Activated naive CD8-positive, alpha-beta T cell treated with anti-CD3 and anti-CD28 coated beads, Interleukin-2, amount 50 U/mL, for 16 hours (primary cell): ENCODE measurements around the gene PAFAH1B2.

Source experiments
- DNase-seq: peaks from one replicate; pipeline ENCODE4 v3.0.0-alpha.2; 2020; ENCODE audit warnings: low read depth, low spot score

The PAFAH1B2 gene

GRCh38 chr11:117220999-117221774 is 77.1 kb downstream of the PAFAH1B2 start:
- no peak for DNase-seq

- DNase-seq = no peak
Measured at GRCh38 chr11:117221775-117222517, 77.9 kb downstream of the PAFAH1B2 start.

GRCh38 chr11:117222991-117223740 is 79.1 kb downstream of the PAFAH1B2 start:
- no peak for DNase-seq

GRCh38 chr11:117223741-117224689 is 79.9 kb downstream of the PAFAH1B2 start:
- DNase-seq = no peak

- DNase-seq = no peak
Measured at GRCh38 chr11:117225553-117226170, 81.6 kb downstream of the PAFAH1B2 start.
